Sciatic nerve (tissue), 2 donors: ENCODE data around the gene DEPDC4. TPM values are rescaled to one million over a fixed set of nuclear protein-coding genes. Genes with fewer than 3 reads are reported as not detected.
A peak's percentile ranks its signal among the peaks of the same experiment; 100 is the strongest.
"Not testable (repeated sequence)": the region's sequence is repeated elsewhere in the genome, so short reads cannot be mapped to it uniquely, and the experiment has no call there.

ENCODE experiments used
- ATAC-seq: fragments of 200-7000 bp; cut with Tn5 transposase; one replicate; pipeline ENCODE4 v1.9.1; 2020; ENCODE audit warnings: mild to moderate bottlenecking, moderate library complexity
- DNase-seq: peaks from one replicate; pipeline ENCODE4 v3.0.0-alpha.2; 2020; ENCODE audit warnings: low spot score
- intact Hi-C: fragments of 100-400 bp; cut with DNase I; formaldehyde crosslinking; loops from one replicate; pipeline ENCODE4 v1.14.2; 2022
- total RNA-seq: library from RNA; stranded (reverse); fragmentation: NEBNext Ultra II Directional; extraction: Animal tissue kit (Norgen Biotek cat#: 25700); gene quantifications from one replicate; pipeline ENCODE4 v1.2.1, GENCODE V29; 2021
- donor health status: DM: no; HTN: no; CAD: no.
- donor health status: DM: no; HTN: no; CAD: no.

DEPDC4 gene
- total RNA-seq: 1.5 TPM

GRCh38 chr12:100266835-100267602 is at the start of gene DEPDC4, which contains the start of gene SCYL2:
TSS of gene DEPDC4 (minus strand) at chr12:100267079. CDS start at chr12:100267076, 3 bp downstream.
TSS of gene SCYL2 (plus strand) at chr12:100267177. CDS start at chr12:100282971, 15,794 bp downstream.
- DNase-seq (peak; percentile 98), ATAC-seq (peak; percentile 99)
- intact Hi-C loops: no loop called here

- intact Hi-C loops: no loop called here
- no peak for DNase-seq
- ATAC-seq: no peak
These were observed 44.4 kb upstream of the DEPDC4 start for GRCh38 chr12:100311317-100311716.

GRCh38 chr12:100308138-100308537 is 41.3 kb upstream of the DEPDC4 start:
- DNase-seq, ATAC-seq, intact Hi-C loops: not testable (repeated sequence)

GRCh38 chr12:100304334-100304733 is 37.5 kb upstream of the DEPDC4 start:
- DNase-seq, intact Hi-C loops, ATAC-seq: not testable (repeated sequence)

GRCh38 chr12:100303831-100304230 is 37.0 kb upstream of the DEPDC4 start:
- no peak for ATAC-seq
- intact Hi-C loops: no loop called here
- DNase-seq: no peak

- ATAC-seq (no peak), DNase-seq (no peak)
- intact Hi-C loops: no loop called here
These were observed 35.2 kb upstream of the DEPDC4 start for GRCh38 chr12:100302081-100302480.

GRCh38 chr12:100295764-100296555 is 29.1 kb upstream of the DEPDC4 start:
- DNase-seq (no peak), ATAC-seq (no peak)
- intact Hi-C loops: no loop called here

GRCh38 chr12:100294366-100294765 is 27.5 kb upstream of the DEPDC4 start:
- DNase-seq, intact Hi-C loops, ATAC-seq: not testable (repeated sequence)

GRCh38 chr12:100293017-100293416 is 26.1 kb upstream of the DEPDC4 start:
- DNase-seq: no peak
- ATAC-seq: no peak
- intact Hi-C loops: no loop called here

- no peak for ATAC-seq
- no peak for DNase-seq
- intact Hi-C loops: no loop called here
These were observed 23.1 kb upstream of the DEPDC4 start for GRCh38 chr12:100290016-100290415.

- DNase-seq: no peak
- intact Hi-C loops: no loop called here
- ATAC-seq: no peak
These were observed 22.2 kb upstream of the DEPDC4 start for GRCh38 chr12:100289038-100289437.

GRCh38 chr12:100284556-100284955 is 17.7 kb upstream of the DEPDC4 start:
- ATAC-seq, intact Hi-C loops: not testable (repeated sequence)

GRCh38 chr12:100279607-100280244 is 12.8 kb upstream of the DEPDC4 start:
- ATAC-seq: no peak
- intact Hi-C loops: no loop called here
- no peak for DNase-seq

More at GRCh38 chr12:100284556-100284955, 17.7 kb upstream of the DEPDC4 start:
- not testable (repeated sequence) for DNase-seq

GRCh38 chr12:100279159-100279558 is 12.3 kb upstream of the DEPDC4 start:
- DNase-seq (no peak), ATAC-seq (no peak)
- intact Hi-C loops: no loop called here

GRCh38 chr12:100274291-100274690 is 7.4 kb upstream of the DEPDC4 start:
- ATAC-seq (no peak), DNase-seq (no peak)
- intact Hi-C loops: no loop called here

- intact Hi-C loops: no loop called here
- ATAC-seq (no peak), DNase-seq (no peak)
These were observed 6.9 kb upstream of the DEPDC4 start for GRCh38 chr12:100273782-100274181.

GRCh38 chr12:100268835-100269564 is 2.1 kb upstream of the DEPDC4 start:
- intact Hi-C loops: no loop called here
- ATAC-seq: no peak
- DNase-seq: no peak

- ATAC-seq: no peak
- intact Hi-C loops: no loop called here
- DNase-seq: no peak
These were observed 863 bp upstream of the DEPDC4 start for GRCh38 chr12:100267603-100268281.

GRCh38 chr12:100266585-100266834 is 369 bp downstream of the DEPDC4 start:
- peak; percentile 97 for DNase-seq
- intact Hi-C loops: no loop called here
- ATAC-seq: peak; percentile 92
